HG03342 (cell line): ENCODE results near the gene COL13A1.

Experiments
- ATAC-seq: cut with Tn5 transposase; IDR thresholded peaks from one replicate; pipeline ENCODE4 v1.9.1; 2021; ENCODE audit warnings: mild to moderate bottlenecking, moderate library complexity; ENCODE audit not compliant: unreplicated experiment

COL13A1 gene

GRCh38 chr10:69844698-69845097, 43.0 kb downstream of the COL13A1 start:
- ATAC-seq = no peak

- ATAC-seq = no peak
Measured at GRCh38 chr10:69845574-69846292, 44.0 kb downstream of the COL13A1 start.

GRCh38 chr10:69846293-69846921, 44.7 kb downstream of the COL13A1 start:
- no peak for ATAC-seq

GRCh38 chr10:69847458-69847857, 45.8 kb downstream of the COL13A1 start:
- no peak for ATAC-seq

GRCh38 chr10:69847883-69848282, 46.2 kb downstream of the COL13A1 start:
- ATAC-seq = no peak

GRCh38 chr10:69848454-69848853, 46.7 kb downstream of the COL13A1 start:
- ATAC-seq = no peak

GRCh38 chr10:69849825-69850224, 48.1 kb downstream of the COL13A1 start:
- ATAC-seq = no peak

GRCh38 chr10:69850440-69850839, 48.7 kb downstream of the COL13A1 start:
- no peak for ATAC-seq

- ATAC-seq = no peak
Measured at GRCh38 chr10:69851306-69851705, 49.6 kb downstream of the COL13A1 start.

- ATAC-seq = no peak
Measured at GRCh38 chr10:69853064-69853463, 51.4 kb downstream of the COL13A1 start.

- ATAC-seq = no peak
Measured at GRCh38 chr10:69854511-69855345, 53.0 kb downstream of the COL13A1 start.

- ATAC-seq = no peak
Measured at GRCh38 chr10:69855346-69856111, 53.8 kb downstream of the COL13A1 start.

GRCh38 chr10:69856601-69857166, 55.0 kb downstream of the COL13A1 start:
- no peak for ATAC-seq

- ATAC-seq = no peak
Measured at GRCh38 chr10:69858201-69858600, 56.5 kb downstream of the COL13A1 start.

GRCh38 chr10:69860271-69860670, 58.6 kb downstream of the COL13A1 start:
- ATAC-seq = no peak

- ATAC-seq = no peak
Measured at GRCh38 chr10:69861251-69862240, 59.8 kb downstream of the COL13A1 start.

GRCh38 chr10:69862882-69863530, 61.3 kb downstream of the COL13A1 start:
- ATAC-seq = no peak

GRCh38 chr10:69863580-69863979, 61.9 kb downstream of the COL13A1 start:
- no peak for ATAC-seq

GRCh38 chr10:69864321-69864720, 62.6 kb downstream of the COL13A1 start:
- no peak for ATAC-seq
